HG02885 (cell line): ENCODE measurements around the gene EPB42.
"Not testable (repeated sequence)": the region's sequence is repeated elsewhere in the genome, so short reads cannot be mapped to it uniquely, and the experiment has no call there.

Source experiments
- ATAC-seq: cut with Tn5 transposase; IDR thresholded peaks from one replicate; pipeline ENCODE4 v1.9.1; 2021; ENCODE audit warnings: mild to moderate bottlenecking; ENCODE audit not compliant: unreplicated experiment, poor library complexity

Gene EPB42

GRCh38 chr15:43243020-43243645, 22.3 kb upstream of the EPB42 start:
- no peak for ATAC-seq

GRCh38 chr15:43242616-43243015, 21.8 kb upstream of the EPB42 start:
- no peak for ATAC-seq

GRCh38 chr15:43241100-43241499, 20.3 kb upstream of the EPB42 start:
- ATAC-seq, result no peak

GRCh38 chr15:43239732-43240491, 19.1 kb upstream of the EPB42 start:
- no peak for ATAC-seq

- no peak for ATAC-seq
Observed at GRCh38 chr15:43238671-43239131, 17.9 kb upstream of the EPB42 start.

- ATAC-seq, result no peak
Observed at GRCh38 chr15:43237842-43238470, 17.1 kb upstream of the EPB42 start.

GRCh38 chr15:43235536-43235935, 14.7 kb upstream of the EPB42 start:
- ATAC-seq, result no peak

GRCh38 chr15:43232289-43232874, 11.6 kb upstream of the EPB42 start:
- ATAC-seq, result no peak

- no peak for ATAC-seq
Observed at GRCh38 chr15:43230640-43231115, 9.9 kb upstream of the EPB42 start.

GRCh38 chr15:43229977-43230376, 9.2 kb upstream of the EPB42 start:
- ATAC-seq, result no peak

- ATAC-seq, result no peak
Observed at GRCh38 chr15:43226436-43227305, 5.9 kb upstream of the EPB42 start.

GRCh38 chr15:43225950-43226255, 5.1 kb upstream of the EPB42 start:
- not testable (repeated sequence) for ATAC-seq

GRCh38 chr15:43225201-43225949, 4.6 kb upstream of the EPB42 start:
- peak; percentile 43 for ATAC-seq

- no peak for ATAC-seq
Observed at GRCh38 chr15:43221422-43221821, 604 bp upstream of the EPB42 start.

- ATAC-seq, result no peak
Observed at GRCh38 chr15:43219929-43220928, 589 bp downstream of the EPB42 start.

- ATAC-seq, result no peak
Observed at GRCh38 chr15:43218908-43219706, 1.7 kb downstream of the EPB42 start.

GRCh38 chr15:43215961-43216360, 4.9 kb downstream of the EPB42 start:
- ATAC-seq, result no peak
